GM19099 (cell line): ENCODE results near the gene RAET1E.

Experiments
- POLR2A ChIP-seq: IDR thresholded peaks from 3 replicates; pipeline ENCODE4 v1.6.1; 2011; ENCODE audit warnings: low read depth; ENCODE audit not compliant: insufficient read length; ENCODE audit errors: extremely low read depth

RAET1E gene

DNA sequence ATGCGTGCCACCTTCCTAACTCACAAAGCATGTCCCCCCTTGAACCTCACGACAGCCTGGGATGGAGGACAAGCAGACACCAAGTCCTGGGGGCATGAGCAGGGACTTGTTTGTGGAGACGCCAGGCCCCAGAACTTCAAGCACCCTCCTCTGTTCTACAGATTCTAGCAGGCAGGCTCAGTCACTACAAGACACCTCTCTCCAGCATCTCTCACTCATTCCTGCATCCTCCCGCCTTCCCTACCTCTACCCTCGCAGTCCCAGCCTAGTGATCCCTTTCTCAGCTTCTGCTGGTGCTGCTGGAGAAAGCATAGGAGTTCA is 37.4 kb downstream of the RAET1E start:
- no peak for TF ChIP-seq POLR2A

DNA sequence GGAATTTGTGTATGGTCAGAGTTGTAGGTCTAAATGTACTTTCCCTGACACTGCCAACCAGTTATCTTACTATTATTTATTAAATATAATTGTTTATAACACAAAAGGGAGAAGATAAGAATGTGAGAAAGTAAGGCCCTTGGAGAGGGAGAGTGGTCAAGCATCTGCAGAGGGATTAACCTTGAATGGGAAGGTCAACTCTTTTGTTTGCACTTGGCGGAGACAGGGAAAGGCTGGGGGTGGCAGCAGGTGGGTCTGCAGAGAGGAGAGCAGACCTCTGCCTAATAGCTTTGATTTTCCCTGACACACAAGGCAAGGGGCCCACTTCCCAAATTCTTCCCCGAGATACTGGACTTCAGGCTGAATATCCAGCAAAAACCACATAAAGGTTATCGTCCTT is 38.0 kb downstream of the RAET1E start:
- no peak for TF ChIP-seq POLR2A

- no peak for TF ChIP-seq POLR2A
These were observed 38.5 kb downstream of the RAET1E start for GRCh38 chr6:149859368-149859767.

DNA sequence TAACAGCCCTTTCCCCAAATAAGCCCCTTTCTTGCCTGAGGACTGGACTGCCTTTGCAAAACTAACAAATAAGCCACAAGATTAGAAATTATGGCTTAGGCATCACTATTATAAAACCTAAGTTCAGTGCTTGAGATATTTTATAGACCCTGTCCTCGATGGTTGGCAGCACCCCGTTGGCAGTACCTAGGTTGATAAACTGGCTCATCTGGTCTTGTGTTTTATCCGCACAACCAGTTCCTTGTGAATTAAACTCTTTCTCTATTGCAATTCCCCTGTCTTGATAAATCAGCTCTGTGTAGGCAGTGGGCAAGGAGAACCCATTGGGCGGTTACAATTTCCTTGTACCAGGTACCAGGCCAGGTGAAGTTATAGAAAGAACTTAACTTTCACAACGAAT is 40.4 kb downstream of the RAET1E start:
- TF ChIP-seq POLR2A = no peak

- no peak for TF ChIP-seq POLR2A
These were observed 41.5 kb downstream of the RAET1E start for GRCh38 chr6:149856256-149856994.

GRCh38 chr6:149855741-149856140 is 42.2 kb downstream of the RAET1E start:
- TF ChIP-seq POLR2A = no peak

- no peak for TF ChIP-seq POLR2A
These were observed 42.8 kb downstream of the RAET1E start for GRCh38 chr6:149855040-149855654.

DNA sequence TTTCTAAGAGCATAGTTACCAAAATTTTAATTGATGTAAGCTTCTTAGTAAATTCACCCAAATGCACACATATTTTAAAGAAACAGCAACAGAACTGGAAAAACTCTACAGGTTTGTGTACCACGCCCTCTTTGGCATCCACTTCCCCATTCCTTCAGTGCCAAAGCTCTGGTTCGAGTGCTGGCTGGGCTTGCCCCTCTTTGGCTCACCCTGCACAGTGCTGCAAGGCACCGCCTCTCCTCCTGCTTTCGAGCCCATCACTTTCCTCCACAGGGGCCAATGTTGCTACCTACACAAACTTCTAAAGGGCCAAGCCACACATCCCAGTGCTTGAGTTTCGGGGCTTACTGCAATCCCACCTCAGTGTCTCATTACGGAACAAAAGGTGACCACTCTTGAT is 43.4 kb downstream of the RAET1E start:
- no peak for TF ChIP-seq POLR2A

DNA sequence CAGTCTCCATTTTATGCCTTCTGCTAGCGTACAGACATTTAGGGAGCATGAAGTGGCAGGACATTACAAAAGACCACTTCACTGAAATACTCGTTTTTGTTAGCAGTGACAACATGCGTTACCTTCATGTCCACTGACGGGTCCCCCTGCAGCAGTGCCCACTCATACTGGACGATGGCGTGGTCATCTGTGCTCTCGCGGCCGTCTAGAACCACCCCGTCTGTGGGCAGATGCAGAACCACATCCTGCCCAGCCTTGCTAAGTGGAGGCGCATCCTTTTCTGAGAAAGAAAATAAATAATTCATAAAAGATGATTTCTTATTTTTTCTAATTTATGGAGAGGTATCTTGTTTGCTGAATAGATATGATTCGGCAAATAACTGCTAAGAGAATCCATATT is 45.0 kb downstream of the RAET1E start:
- no peak for TF ChIP-seq POLR2A

GRCh38 chr6:149852180-149852579 is 45.7 kb downstream of the RAET1E start:
- TF ChIP-seq POLR2A = no peak

GRCh38 chr6:149851461-149852110 is 46.3 kb downstream of the RAET1E start:
- TF ChIP-seq POLR2A = no peak
